Activated CD4-positive, alpha-beta T cell treated with anti-CD3 and anti-CD28 coated beads, Interleukin-2, amount 50 U/mL, for 4 hours (primary cell): ENCODE results near the gene SIRPG.
A peak's percentile ranks its signal among the peaks of the same experiment; 100 is the strongest.
"Not testable (repeated sequence)": the region's sequence is repeated elsewhere in the genome, so short reads cannot be mapped to it uniquely, and the experiment has no call there.

ENCODE experiments used
- DNase-seq, 2 experiments: peaks; one replicate each; pipeline ENCODE4 v3.0.0-alpha.2; 2020

SIRPG gene

DNA sequence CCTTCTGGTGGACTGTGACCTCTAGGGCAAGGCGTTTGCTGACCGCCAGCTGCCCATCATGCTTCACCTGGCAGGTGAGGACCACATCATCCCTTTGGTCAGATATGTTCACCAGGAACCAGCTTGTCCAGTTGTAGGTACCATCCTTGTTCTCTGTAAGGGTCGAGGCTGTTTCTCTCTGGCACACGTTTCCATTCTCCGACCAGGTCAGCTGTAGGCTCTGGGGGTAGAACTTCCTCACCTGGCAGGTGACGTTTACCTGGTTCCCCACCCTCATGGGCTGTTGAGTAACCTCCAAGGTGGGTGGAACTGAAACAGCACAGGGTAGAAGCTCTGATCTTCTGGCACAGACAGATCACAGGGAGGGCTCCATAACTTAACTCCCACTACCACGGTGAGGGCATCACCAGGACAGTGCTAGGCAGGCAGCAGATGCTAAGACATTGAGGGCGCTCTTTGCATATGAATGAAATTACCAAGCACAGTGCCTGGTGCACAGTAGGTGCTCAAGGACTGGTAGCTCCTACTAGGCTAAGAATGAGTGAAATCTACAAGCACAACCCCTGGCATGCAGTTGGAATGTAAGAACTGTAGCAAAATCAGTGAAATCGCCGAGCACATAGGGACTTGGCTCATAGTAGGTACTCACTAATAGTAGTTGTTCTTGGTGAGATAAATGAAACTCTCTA, 22.1 kb downstream of the SIRPG start:
- DNase-seq = no peak

DNA sequence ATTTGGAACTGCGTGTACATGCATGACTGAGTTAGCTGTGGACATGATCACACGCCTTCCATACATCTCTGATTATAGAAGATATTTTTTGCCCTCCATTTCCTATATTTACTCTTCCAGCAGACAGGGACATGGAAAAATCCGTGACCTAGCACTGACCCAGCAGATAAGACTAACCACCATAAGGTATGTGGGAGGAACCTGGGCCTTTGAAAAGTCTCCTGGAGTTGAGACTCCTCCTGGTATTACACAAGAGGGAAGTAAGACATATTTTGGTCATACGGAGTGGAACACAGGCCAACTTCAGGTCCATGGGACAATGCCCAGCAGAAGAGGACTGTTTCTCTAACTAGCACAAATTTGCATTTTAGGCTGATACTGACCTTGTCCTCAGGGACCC, 24.0 kb downstream of the SIRPG start:
- no peak for DNase-seq

DNA sequence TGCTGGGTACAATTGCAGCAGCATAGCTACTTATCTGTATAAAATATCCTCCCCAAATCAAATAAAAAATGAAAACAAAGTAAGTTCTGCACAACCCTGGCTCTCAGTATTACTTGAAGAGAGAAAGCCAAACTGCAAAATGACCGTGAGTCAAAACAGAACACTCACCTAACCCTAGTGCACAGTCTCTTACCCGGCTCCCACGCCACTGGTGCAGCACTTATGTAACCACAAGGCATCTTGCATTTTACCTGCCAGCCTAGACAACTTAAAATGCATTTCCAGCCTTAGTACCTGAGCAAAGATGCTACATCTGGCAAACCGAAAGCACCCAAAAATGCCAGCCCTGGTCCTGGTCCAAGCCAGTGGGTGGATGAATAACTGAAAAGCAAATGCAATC, 25.4 kb downstream of the SIRPG start:
- peak; percentile 28 to 37 for DNase-seq

DNA sequence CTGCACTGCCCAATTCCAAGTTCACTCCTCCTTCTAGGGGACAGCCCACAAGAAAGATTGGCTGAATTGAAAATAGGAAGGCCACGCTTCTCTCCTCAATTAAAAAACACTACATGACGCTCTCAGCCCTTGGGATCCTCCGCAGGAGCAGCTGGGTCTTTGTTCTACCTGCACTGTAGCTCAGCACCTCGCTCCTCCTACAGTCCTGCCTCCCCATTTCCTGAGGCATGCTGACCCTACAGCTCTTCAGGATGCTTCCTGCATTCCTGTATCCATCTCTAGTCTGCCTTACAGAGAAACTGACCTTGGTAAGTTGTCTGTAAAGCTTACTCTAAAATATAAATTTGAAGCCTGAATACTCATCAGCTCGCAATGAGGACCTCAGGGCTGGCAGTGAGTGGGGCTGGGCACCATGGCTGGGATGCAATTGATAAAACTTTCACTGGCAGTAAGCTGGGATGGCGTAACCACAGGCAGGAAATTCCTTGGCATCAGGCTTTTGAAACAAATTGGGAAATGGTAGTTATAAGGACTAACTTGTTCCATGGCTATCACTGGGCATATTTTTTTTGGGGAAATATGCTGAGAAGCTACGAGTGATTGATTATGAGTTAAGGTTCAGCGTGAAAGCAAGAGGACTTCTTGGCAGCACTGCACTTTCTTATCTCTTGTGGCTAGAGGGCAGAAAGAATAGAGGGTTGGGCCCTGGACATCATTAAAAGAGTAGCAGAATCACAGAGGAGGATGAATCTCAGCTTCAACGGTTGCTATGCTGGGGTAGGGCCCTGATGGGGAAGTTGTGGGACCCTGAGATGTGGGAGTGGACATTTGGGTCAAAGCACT, 26.0 kb downstream of the SIRPG start:
- no peak for DNase-seq

DNA sequence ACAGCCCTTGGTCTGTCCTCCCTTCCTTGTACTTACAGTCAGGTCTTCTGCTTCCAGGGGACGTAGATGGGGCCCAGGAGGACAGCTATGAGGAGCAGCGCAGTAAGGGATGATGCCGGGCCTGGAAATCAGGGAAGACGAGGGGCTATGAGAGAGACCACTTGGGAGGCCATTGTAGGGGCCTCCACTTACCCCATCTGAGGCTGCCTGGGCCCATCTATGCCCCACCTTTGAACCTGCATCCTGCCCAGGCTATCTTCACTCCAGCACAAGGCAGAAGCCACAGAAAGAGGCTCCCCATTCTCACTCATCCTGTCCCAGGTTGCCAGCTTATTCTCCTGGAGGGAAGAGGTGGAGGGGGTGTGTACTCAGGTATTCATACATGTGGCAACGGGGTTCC, 27.4 kb downstream of the SIRPG start:
- no peak for DNase-seq

DNA sequence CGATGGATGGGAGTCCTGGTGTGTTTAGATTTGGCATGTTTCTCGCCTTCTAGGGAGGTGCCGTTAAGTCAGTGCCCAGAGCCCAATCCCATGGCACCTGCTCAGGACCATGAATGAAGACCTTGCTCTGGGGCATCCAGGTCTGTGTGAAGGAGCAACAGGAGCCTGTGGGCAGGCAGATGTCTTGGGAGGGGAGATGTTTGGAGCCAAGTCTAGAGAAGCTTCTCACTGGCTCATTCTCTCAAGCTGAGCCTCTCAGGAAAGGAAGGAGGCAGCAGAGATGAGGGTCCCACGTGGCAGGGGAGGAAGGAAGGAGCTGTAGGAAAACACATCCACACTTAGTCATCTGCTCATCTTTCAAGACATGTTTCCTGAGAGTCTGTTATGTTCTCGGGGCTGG, 28.3 kb downstream of the SIRPG start:
- DNase-seq = no peak

DNA sequence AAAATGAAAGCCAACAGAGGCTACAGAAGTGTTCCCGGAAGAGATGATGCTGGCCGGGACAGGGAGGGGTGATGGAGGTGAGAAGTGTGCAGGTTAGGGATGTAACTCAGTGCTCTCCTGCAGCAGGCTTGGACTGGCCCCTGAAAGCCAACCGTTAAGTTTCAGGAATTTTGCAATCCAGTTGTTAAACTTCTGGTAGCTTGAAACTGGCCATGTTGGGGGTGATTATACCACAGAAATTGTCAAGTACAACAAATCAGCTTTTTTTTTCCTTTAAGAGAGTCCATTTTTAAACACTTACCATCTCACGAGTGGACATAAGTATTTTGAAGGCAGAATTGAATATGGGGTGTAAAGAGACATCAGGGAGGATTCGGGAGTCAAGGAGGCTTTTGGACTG, 29.0 kb downstream of the SIRPG start:
- no peak for DNase-seq

DNA sequence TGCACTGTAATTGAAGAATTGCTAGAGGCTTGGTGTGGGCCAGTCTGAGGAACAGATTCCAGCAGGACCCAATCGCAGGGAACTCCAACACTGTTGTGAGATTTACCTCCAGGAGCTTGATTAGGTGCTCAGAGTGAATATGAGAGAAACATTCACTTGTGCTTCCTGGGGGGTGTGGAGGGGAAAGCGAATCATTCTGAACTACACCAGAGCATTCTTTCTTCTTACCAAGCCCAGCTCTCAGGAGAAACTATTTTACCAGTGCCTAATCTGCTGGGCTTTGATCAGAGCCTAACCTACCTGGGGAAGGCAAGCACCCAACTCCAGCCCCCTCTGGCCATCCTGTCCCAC, 30.4 kb downstream of the SIRPG start:
- DNase-seq = no peak

DNA sequence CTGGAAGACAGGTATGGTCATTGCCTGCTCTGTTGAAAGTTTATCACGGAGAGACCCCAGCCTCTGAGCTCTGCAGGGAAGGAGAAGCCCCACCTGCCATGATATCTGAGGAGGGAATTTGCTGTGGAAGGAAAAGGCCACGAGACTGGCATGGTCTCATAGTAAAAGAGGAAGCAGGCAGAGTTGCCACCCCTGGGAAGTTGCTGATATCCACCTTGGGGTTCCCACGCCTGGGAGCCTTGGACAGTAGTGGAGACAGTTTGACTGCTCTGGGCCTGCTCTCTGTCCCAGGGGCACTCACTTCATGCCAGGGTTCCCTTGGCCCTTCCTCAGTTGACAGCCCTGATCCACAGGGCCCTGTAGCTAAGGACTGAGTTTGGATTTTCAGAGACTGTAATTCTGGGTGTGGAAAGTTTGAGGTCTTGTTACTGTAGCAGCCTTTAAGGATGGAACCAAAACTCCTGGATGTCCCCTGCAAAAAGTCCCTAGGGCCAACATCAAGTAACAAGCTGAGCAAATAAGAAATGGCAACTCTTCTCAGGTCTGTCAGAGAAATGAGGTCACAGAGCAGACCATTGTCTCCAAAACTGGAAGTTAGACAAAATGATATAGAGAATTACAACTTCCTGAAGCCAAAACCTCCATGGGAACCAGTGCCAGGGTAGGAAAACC, 30.9 kb downstream of the SIRPG start:
- DNase-seq = no peak

DNA sequence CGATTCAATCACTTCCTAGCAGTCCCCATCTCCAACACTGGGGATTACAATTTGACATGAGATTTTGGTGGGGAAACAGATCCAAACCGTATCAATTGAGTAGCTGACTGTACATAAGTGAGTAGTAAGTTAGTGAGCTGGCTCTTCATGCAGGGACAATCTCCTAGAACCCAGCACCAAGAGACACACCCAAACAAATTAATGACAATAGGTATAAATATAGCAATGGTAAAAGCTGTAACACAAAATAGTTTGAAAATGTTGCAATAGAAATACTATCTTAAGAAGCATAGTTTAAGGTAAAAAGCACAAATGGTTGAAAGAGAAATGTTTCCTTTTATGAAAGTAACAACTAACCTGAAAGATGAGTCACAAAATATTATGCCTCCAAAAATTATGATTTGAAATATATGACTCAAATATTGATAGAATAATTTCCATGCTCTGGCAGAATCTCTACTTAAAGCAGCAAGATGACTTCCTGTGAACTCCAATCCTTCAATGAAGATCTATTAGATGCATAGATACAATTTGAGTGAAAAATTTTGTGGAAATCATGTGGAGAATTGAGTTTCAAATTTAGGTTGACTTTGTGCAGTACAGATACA, 32.4 kb downstream of the SIRPG start:
- DNase-seq = no peak

DNA sequence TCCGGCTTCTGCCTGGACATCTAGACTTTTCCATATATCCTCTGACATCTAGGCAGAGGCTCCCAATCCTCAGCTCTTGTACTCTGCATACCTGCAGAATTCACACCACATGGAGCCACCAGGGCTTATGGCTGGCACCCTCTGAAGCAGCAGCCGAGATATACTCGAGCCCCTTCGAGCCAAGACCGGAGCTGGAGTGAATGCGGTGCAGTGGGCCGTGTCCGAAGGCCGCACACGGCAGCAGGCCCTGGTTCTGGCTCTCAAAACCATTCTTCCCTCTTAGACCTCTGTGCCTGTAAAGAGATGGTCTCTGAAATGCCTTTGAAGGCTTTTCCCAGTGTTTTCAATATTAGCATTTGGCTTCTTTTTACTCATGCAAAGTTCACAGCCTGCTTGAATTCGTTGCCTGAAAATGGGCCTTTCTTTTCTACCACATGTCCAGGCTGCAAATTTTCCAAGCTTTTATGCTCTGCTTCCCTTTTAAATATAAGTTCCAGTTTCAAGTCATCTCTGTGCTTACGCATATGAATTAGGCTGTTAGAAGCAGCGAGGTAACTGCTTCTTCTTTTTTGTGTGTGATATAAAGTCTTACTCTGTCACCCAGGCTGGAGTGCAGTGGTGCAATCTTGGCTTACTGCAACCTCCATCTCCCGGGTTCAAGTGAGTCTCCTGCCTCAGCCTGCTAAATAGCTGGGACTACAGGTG, 33.9 kb downstream of the SIRPG start:
- DNase-seq = no peak

DNA sequence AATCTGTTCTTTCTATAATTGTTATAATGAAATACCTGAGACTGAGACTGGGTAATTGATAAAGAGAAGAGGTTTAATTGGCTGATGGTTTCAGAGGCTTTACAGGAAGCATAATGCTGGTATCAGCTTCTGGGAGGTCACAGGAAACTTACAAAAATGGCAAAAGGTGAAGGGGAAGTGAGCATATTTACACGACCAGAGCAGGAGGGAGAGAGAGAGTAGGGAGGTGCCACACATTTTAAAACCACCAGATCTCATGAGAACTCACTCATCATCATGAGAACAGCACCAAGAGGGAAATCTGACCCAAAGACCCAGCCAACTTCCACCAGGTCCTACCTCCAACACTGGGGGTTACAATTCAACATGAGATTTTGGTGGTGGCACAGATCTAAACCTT, 35.1 kb downstream of the SIRPG start:
- no peak for DNase-seq

DNA sequence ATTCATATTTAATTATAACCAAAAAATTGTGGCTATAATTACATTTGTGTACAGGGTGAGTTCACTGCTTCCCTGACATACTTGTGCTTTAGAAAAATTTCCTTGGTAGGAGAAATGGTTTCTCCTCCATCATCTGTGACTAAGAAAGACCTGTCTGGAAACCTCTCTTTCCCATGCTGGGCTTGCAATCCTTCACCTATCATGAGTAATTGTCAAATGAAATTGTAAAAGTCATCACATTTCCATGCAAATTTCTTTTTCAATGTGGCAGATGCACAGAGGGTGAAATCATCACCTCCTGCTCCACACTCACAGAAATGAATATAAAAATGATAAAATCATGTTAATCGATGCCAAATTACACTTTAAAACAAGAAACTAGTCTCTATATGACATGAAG, 36.3 kb downstream of the SIRPG start:
- DNase-seq = no peak

DNA sequence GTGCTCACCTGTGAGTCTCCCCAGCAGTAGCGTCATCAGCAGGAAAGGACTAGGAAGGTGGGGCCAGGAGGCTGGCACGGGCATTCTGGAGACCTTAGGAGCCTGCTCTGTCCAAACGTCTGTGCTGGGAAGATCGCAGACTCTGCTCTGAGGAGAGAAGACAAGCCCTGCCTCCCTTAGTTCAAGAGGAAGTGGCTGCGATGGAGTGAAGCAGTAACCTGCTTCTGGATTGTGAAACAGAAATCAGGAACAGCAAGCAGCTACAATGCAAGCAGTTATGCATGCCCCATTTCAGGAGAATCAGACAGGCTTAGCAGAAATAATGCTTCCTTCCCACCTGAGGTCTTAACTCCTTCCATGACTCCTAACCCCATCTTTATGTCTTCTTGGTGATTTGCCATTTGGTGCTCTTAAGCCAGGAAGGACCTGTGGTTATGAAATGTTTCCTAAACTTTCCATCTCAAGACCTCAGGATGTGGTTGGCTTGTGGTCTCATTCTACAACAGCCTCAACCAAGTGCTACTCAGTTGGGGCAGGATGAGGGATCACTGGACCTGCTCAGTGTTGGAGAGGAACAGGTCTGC, 37.6 kb downstream of the SIRPG start, which contains the start of gene SIRPB1:
TSS of gene SIRPB1 (minus strand) at position 149 of the 584 bp plus-strand sequence. CDS start at position 84, 65 bp downstream.
- DNase-seq = no peak

DNA sequence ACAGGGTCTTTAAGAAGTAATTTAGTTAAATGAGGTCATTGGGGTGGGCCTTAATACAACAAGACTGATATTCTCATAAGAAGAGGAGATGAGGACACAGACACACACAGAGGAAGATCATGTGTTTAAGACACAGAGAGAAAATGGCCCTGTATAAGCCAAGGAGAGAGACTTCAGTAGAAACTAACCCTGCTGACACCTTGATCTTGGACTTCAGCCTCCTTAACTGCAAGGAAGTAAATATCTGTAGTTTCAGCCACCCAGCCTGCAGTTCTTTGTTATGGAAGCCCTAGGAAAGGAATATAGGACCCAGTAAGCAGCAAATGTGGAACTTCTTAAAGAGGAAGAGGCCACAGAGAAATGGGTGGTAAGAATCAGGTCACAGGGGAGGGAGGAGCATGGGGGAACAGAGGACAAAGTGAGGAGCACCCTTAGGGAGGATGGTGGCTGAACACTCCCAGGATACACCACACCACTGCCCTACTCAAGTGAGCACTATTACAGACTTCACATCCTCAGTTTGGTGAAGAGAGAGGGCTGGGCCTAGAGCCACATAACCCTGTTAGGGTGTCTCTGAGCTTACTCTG, 38.5 kb downstream of the SIRPG start:
- no peak for DNase-seq

DNA sequence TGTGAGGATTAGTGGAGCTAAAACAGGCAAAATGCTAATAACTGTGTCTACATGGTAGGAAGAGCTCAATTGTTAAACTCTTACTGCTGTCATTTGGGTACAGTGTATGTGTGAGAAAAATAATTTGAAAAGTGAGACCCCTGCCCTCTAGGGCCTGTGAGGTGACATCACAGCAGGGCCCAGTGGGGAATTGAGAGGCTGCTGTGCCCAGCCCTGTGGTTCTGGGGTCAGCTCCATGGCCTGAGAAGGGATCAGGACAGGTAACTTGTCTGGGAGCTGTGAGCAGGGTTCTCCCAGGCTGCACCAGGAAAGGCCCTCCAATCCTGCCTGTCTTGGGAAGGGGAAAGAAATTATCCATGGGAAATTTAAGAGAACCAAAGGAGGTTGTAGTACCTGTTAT, 39.1 kb downstream of the SIRPG start:
- DNase-seq = no peak

DNA sequence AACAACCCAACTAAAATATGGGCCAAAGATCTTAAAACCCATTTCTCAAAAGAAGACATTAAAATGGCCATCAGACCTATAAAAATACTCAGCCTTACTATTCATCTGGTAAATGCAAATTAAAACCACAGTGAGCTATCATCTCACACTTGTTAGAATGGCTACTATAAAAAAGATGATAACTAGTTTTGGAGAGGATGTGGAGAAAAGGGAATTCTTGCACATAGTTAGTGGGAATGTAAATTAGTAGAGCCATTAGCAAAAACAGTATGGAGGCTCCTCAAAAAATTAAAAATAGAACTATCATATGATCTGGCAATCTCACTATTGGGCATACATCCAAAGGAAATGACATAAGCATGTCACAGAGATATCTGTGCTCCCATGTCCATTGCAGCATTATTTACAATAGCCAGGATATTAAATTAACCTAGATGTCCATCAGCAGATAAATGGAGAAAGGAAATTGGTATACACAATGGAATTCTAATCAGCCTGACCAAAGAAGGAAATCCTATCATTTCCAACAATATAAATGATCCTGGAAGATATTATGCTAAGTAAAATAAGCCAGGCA, 40.6 kb downstream of the SIRPG start:
- DNase-seq = no peak

DNA sequence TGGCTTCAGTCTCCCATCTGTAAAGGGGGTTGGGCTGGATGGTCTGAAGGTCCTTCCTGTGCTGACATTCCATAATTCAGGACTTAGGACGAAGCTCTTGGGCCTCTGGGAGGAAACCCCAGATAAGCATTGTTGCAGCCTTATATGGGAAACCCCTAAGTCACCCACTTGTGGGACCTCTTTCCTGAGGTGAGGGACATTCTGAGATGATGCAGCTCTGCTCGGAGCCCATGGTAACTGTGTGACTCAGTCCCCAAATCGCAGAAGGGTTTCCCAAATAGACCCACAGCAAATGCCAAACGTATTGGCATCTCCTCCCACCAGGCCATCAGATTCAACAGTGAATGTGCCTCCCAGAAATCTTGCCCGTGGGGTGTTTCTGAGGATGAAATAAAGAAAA, 47.2 kb downstream of the SIRPG start:
- not testable (repeated sequence) for DNase-seq

DNA sequence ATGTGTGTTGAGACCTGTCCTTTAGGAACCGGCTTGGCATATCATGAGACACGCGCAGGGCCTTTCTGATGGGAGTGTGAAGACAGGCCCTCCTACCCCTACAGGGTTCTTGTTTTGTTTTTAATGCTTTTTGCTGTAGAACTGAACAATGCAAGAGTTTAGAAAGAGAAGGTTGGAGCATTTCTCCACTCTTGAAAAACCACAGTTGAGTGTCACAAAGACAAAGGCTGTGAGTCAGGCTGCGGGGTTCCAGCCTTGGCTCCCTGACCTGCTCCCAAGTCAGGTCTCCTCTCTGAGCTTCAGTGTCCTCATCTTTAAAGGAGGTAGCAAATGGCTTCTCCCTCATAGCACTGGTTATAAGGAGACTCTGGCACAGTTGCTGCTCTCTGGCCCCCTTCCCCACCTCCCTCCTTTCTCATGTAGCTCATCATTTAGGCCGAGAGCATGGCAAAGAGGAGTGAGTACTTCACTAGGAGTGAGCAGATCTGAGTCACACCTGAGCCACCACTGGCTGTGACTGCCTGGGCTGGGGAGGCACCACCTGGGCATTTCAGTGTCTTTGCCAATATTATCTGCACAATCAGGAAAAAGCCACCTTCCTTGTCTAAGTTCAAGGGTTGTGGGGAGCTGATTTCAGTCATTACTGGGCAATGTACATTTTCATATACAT, 48.8 kb downstream of the SIRPG start:
- DNase-seq = not testable (repeated sequence)

DNA sequence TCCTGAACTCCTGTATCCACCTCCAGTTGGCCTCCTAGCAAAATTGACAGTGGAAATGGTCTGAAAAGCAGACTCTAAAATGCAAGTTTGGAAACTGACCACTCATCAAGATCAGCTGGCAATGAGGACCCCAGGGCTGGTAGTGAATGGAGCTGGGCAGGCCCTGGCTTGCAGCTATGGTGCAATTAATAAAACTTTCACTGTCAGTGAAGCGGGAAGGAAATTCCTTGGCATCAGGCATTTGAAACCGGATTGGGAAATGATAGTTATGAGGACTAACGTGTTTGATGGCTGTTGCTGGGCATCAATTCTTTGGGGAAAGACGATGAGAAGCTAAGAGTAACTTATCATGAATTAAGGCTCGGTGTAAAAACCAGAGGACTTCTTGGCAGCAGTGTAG, 56.8 kb downstream of the SIRPG start:
- DNase-seq = no peak

DNA sequence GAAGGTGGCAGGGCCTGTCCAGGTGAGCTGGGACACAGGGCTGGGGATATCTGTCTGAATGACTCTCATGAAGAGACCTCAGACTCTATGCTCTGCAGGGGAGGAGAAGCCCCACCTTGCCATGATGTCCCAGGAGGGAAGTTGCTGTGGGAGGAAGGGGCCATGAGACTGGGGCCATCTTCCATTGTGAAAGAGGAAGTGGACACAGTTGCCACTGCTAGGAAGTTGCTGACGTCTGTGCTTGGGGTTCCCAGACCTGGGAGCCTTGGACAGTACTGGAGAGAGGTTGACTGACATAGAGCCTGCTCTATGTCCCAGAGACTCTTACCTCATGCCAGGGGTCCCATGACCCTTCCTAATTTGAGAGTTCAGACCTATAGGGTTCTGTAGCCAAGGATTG, 62.2 kb downstream of the SIRPG start:
- DNase-seq = no peak
